ENCODE measurements around the gene BLOC1S4.

Gene BLOC1S4

GRCh38 chr4:6761649-6762615 is 46.0 kb downstream of the BLOC1S4 start:
- in situ Hi-C loops (cut with MboI; ENCODE audit: low sequenced_read_pairs): no loop called here

DNA sequence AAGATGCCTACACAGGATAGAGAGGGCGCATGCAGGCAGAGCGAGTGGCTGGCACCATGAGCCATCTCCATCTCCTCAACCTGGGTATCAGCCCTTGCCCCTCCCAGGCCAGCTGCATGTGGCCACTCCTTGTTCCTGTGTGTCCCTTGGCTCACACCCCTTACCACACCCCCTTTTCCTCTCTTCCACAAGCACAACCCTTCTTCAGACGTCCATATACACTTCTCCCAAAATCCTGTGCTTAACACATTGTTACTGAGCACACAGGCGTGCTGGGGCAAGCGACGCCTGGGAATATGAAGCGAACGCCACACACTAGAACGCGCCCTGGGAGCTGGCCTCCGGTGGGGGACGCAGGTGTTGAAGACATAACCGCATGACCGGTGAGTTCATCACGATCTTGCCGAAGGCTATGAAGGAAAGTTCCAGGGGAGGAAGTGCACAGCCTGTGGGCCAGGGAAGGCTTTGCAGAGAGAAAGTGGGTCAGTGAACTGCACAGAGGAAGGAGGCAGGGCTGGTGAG is 47.4 kb downstream of the BLOC1S4 start:
- in situ Hi-C loops (cut with MboI; ENCODE audit: low sequenced_read_pairs): no loop called here

DNA sequence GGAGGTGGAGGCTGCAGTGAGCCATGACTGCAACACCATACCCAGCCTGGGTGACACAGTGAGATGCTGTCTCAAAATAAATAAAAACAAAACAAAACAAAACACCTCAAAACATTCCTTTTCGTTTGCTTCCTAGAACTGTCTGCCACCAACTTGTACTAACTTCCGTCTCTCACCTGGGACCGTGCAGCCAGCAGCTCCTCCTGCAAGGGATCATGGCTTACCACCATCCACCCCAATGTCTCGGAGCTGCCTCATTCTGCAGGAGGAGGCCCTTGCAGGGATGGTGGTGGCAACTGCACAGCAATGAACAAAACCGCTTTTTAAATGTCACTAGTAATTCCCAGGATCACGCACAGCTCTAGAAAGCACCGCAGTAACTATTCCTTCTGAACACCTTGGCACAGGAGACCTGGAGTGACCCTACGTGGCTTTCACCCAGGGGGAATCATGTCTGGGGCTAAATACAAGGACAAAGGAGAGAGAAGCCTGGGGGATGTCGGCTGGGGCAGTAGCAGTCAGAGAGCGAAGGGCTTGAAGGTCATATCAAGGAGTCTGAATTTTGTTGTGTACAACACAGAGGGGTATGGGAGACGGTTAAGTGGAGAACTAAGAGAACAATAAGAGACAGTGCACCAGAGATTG is 49.1 kb downstream of the BLOC1S4 start:
- in situ Hi-C loops (cut with MboI; ENCODE audit: low sequenced_read_pairs): no loop called here

- in situ Hi-C loops (cut with MboI; ENCODE audit: low sequenced_read_pairs): no loop called here
Measured at GRCh38 chr4:6765703-6766102, 49.7 kb downstream of the BLOC1S4 start.
